Activated CD4-positive, alpha-beta T cell treated with anti-CD3 and anti-CD28 coated beads, Interleukin-2, Interleukin-4, amounts not matched to agents 100 ng/mL and 50 ng/mL, durations not matched to agents 16 hours and 8 hours (primary cell): Measurements from ENCODE around the gene ADAT2.
A peak's percentile ranks its signal among the peaks of the same experiment; 100 is the strongest.

ENCODE experiments used
- DNase-seq: peaks from one replicate; pipeline ENCODE4 v3.0.0-alpha.2; 2020; ENCODE audit warnings: low spot score

ADAT2 gene

GRCh38 chr6:143397227-143398222 lies 53.0 kb downstream of the ADAT2 start:
- DNase-seq: peak; percentile 53

GRCh38 chr6:143396497-143397226 lies 53.8 kb downstream of the ADAT2 start:
- DNase-seq: no peak

GRCh38 chr6:143395699-143396098 lies 54.8 kb downstream of the ADAT2 start:
- no peak for DNase-seq

GRCh38 chr6:143394389-143394788 lies 56.1 kb downstream of the ADAT2 start:
- no peak for DNase-seq

GRCh38 chr6:143390278-143390677 lies 60.2 kb downstream of the ADAT2 start:
- DNase-seq: no peak

- no peak for DNase-seq
Observed at GRCh38 chr6:143385636-143386035, 64.9 kb downstream of the ADAT2 start.

- no peak for DNase-seq
Observed at GRCh38 chr6:143376861-143377260, 73.6 kb downstream of the ADAT2 start.

- no peak for DNase-seq
Observed at GRCh38 chr6:143376375-143376774, 74.1 kb downstream of the ADAT2 start.

- DNase-seq: no peak
Observed at GRCh38 chr6:143375022-143375585, 75.4 kb downstream of the ADAT2 start.

- no peak for DNase-seq
Observed at GRCh38 chr6:143374014-143374413, 76.5 kb downstream of the ADAT2 start.
